DMS153 treated with DMSO at 0.1 percent for 48 hours (cell line): ENCODE data around the gene SRSF3.
A peak's percentile ranks its signal among the peaks of the same experiment; 100 is the strongest.

ENCODE experiments used
- DNase-seq: peaks from one replicate; lab custom pipeline; 2025; ENCODE audit not compliant: unreplicated experiment; lab: John Stamatoyannopoulos, UW

SRSF3 gene

DNA sequence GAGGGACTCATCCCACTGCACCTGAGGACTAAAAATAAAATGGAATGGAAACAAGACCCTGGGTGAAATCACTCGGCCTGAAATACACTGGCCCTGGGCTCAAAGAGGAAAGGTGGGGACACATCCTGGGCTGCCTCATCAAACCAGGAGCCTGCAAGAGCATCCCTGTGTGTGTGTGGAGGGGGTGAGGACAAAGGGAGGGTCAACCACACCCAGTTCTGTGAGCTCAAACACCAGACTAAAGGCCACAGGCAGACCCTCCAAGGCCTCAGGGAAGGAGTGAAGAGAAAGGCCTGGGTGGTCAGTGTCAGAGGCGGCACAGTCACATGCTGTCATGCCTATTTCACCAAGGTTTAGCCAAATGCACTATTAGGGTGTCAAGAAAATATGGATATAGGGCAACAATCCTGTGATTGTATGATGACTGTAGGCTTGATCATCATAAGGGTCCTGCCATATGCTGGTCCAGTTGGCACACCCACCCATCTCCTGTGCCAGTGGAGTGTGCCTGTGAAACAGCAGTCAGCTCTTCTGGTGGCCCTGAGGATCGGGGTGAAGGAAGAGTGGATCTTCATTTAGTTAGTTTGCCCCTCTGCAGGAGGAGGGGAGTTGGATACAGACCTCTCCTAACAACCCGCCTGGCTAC, 28.9 kb downstream of the SRSF3 start:
- no peak for DNase-seq

- DNase-seq: peak; percentile 40
Observed at GRCh38 chr6:36623547-36624459, 29.6 kb downstream of the SRSF3 start.

GRCh38 chr6:36624461-36625157, 30.4 kb downstream of the SRSF3 start:
- no peak for DNase-seq

GRCh38 chr6:36625158-36625919, 31.2 kb downstream of the SRSF3 start:
- peak; percentile 6 for DNase-seq

DNA sequence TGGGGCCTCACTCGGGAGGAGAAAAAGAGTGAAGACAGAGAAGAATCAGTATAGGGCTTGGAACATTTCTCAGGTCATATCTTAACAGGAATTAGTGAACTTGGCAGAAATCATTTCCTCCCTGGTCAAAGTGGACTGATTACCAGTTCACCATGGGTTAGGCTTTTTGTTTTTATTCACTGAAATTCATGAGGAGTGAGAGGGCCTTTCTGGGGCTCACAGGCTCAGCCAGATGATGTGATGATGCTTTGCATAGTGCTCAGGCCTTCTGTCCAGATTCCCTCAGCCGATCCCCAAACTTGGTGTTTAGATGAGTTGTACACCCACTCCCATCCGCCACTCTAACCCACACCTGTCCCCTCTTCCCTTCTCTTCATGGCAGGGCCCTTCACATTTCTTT, 32.5 kb downstream of the SRSF3 start:
- no peak for DNase-seq

DNA sequence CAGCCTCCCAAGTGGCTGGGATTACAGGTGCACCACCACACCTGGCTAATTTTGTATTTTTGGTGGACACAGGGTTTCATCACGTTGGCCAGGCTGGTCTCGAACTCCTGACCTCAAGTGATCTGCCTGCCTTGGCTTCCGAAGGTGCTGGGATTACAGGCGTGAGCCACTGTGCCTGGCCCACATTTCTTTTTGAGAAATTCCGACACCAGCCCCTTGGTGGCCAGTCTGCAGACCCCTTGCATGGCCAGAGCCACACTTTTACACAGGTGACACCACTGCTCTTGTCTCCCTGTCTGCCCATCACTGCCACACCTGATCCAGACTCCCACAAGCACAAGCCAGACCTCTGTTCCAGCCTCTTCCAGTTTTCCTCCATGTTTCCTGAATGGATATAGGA, 33.0 kb downstream of the SRSF3 start:
- no peak for DNase-seq

DNA sequence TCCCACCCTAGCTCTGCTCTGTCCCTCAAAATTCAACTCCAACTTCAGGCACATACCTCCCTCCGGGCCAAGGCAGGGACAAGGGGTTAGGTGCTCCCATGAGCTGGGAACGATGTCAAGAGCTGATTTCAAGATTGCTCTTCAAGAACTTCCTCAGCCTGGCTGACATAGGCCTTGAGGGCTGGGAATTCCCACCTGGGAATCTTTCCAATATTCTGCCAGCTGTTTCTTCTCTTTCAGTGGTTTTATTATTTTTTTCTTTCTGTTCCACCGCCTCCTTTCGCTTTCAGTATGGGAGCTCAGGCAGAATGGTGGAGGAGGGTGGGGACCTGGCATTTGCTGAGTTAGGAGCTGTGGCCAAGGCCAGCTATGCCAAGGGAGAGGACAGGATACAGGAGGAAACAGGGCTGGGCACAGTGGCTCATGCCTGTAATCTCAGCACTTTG, 33.7 kb downstream of the SRSF3 start:
- no peak for DNase-seq

DNA sequence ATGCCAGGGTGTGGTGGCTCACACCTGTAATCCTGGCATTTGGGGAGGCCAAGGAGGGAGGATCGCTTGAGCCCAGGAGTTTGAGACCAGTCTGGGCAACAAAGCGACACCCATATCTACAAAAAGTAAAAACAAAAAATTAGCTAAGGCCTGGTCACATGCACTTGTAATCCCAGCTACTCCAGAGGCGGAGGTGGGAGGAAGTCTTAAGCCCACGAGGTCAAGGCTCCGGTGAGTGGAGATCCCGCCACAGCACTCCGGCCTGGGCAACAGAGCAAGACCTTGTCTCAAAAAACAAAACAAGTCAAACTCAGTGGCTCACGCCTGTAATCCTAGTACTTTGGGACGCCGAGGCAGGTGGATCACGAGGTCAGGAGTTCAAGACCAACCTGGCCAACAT, 35.6 kb downstream of the SRSF3 start:
- DNase-seq: no peak

DNA sequence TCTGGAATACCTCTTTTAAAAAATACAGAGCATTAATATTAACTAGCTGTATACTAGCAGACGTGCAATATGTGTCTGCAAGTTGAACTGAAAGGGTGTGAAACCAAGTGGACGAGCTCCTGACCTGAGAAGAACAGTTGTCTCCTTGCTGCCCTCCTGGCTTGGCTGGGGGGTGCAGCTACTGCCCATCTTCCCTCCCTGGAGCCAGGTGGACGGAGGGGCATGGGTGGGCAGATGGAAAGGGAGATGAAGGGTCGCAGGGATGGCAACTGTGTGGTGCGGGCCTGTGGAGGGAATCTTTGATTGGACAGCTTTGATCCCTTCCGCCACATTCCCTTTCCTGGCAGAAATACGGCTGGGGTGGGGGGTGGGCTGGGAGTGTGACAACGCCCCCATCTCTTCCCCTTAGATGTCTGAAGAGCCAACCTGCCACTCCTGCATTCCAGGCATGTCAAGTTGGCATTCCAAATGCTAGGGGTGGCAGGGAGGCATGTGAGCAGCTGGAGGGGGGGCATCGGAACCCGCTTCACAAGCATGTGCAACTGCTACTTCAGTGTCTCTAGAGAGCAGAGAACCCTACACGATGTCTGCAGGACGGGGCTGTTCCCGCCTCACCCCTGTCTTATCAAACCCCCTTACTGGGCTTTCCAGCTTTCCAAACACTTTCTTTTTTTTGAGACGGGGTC, 37.3 kb downstream of the SRSF3 start:
- no peak for DNase-seq

DNA sequence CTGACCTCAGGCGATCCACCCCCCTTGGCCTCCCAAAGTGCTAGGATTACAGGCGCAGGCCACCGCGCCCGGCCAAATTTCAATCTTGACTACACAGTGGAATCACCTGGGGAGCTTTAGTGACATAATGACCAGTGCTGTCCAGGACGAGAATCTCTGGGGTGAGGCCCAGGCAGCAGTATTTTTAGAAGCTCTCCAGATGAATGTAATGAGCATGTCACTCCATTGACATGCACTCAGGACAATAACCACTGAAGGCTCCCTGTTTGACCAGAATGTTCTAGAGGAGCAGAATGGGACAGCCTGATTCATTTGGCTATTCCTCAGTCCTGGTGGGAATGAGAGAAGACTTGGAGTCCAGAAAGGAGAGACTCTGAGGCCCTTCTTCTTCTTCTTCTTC, 39.2 kb downstream of the SRSF3 start:
- no peak for DNase-seq

GRCh38 chr6:36633915-36634314, 39.8 kb downstream of the SRSF3 start:
- DNase-seq: peak; percentile 18

GRCh38 chr6:36634317-36635108, 40.4 kb downstream of the SRSF3 start:
- DNase-seq: no peak

GRCh38 chr6:36636283-36636682, 42.1 kb downstream of the SRSF3 start:
- DNase-seq: no peak

GRCh38 chr6:36636687-36637418, 42.7 kb downstream of the SRSF3 start:
- DNase-seq: no peak

DNA sequence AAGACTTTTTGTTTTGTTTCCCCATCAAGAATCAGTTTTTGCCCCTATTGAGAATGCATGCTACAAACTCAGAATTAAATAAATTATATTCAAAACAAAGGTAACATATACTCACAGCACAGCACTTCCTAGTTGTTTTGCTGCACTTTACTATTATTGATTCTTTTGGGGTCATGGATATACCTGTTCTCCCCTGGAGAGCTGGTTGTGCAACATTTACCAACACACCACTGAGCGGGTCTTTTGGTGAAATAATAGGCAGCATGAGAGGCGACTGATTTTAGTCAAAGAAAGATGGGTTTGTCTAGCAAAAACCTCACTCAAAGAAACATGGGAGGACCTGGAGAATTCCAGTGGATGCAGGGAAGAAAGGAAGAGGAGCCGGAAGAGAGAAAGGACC, 44.4 kb downstream of the SRSF3 start:
- DNase-seq: no peak

DNA sequence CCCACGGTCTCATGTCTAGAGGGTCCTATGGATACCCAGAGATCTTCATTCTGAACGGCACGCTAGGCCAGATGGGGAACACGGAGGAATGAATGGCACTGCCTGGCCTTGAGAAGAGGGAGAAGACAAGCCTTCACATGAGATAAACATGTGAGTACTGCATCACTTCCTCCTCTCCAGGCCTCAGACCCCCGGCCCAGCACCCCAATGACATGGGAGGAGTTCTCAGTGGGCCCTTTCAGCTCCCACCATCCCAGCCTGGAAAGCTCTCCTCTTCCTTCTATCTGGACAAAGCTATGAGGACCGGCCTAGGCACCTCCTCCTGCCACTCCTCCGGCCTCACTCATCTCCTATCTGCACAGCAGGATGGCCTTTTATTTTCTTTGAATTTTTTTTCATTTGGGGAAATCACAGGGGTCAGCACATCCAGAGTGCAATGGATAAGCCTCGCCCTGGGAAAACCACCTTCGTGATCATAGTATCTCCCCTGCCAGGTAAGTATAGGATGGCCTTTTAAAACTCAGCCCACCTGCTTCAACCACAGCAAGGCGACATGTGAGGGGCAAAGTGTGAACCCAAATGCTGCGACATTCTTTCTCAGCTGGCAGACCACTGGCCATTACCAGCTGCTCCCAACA, 45.1 kb downstream of the SRSF3 start:
- no peak for DNase-seq

- no peak for DNase-seq
Observed at GRCh38 chr6:36641543-36641942, 47.4 kb downstream of the SRSF3 start.
